GM19240 (cell line): Measurements from ENCODE around the gene UQCRHL.

Experiments
- DNase-seq: peaks from one replicate; pipeline ENCODE4 v3.0.0; 2011; ENCODE audit warnings: low spot score; ENCODE audit not compliant: insufficient read length

Gene UQCRHL

GRCh38 chr1:15799004-15799867 is 8.2 kb downstream of the UQCRHL start:
- DNase-seq = no peak

- no peak for DNase-seq
Observed at GRCh38 chr1:15797614-15798390, 9.6 kb downstream of the UQCRHL start.

GRCh38 chr1:15796086-15796462 is 11.4 kb downstream of the UQCRHL start:
- no peak for DNase-seq

- DNase-seq = no peak
Observed at GRCh38 chr1:15788624-15789301, 18.7 kb downstream of the UQCRHL start.

- DNase-seq = no peak
Observed at GRCh38 chr1:15786581-15786980, 20.9 kb downstream of the UQCRHL start.

GRCh38 chr1:15785683-15786082 is 21.8 kb downstream of the UQCRHL start:
- no peak for DNase-seq

- DNase-seq = no peak
Observed at GRCh38 chr1:15777909-15778707, 29.3 kb downstream of the UQCRHL start.

GRCh38 chr1:15775706-15776105 is 31.7 kb downstream of the UQCRHL start:
- DNase-seq = no peak

GRCh38 chr1:15771836-15772515 is 35.5 kb downstream of the UQCRHL start:
- no peak for DNase-seq

GRCh38 chr1:15770313-15770962 is 37.0 kb downstream of the UQCRHL start:
- DNase-seq = no peak

GRCh38 chr1:15768388-15768787 is 39.1 kb downstream of the UQCRHL start:
- no peak for DNase-seq

- DNase-seq = no peak
Observed at GRCh38 chr1:15767941-15768340, 39.5 kb downstream of the UQCRHL start.

- no peak for DNase-seq
Observed at GRCh38 chr1:15765495-15766194, 41.8 kb downstream of the UQCRHL start.

- no peak for DNase-seq
Observed at GRCh38 chr1:15764890-15765289, 42.6 kb downstream of the UQCRHL start.

GRCh38 chr1:15764269-15764764 is 43.1 kb downstream of the UQCRHL start:
- DNase-seq = no peak

- DNase-seq = no peak
Observed at GRCh38 chr1:15762546-15762945, 44.9 kb downstream of the UQCRHL start.

- no peak for DNase-seq
Observed at GRCh38 chr1:15761366-15762128, 45.9 kb downstream of the UQCRHL start.

GRCh38 chr1:15760520-15761211 is 46.8 kb downstream of the UQCRHL start:
- no peak for DNase-seq
